GM12875 (cell line): ENCODE results near the gene PRSS23.

Experiments
- H3K4me3 ChIP-seq: one replicate; pipeline ENCODE4 v1.5.1; 2011; ENCODE audit warnings: low read depth, low read length, control low read depth
- TF ChIP-seq, protein P1 (sequence below): IDR thresholded peaks from 2 replicates; pipeline ENCODE4 v1.5.1; 2011; ENCODE audit warnings: low read depth, mild to moderate bottlenecking, control low read depth, inconsistent platforms, low read length, moderate library complexity, borderline replicate concordance; ENCODE audit not compliant: insufficient read depth

PRSS23 gene

GRCh38 chr11:86800076-86800959 lies at the start of gene PRSS23:
Gene PRSS23, plus strand, starts transcription at chr11:86800542. Its CDS starts 7,102 bp downstream, at chr11:86807644.
- H3K4me3 ChIP-seq, result no peak within 1 kb of the TSS
- TF ChIP-seq, protein P1, sequence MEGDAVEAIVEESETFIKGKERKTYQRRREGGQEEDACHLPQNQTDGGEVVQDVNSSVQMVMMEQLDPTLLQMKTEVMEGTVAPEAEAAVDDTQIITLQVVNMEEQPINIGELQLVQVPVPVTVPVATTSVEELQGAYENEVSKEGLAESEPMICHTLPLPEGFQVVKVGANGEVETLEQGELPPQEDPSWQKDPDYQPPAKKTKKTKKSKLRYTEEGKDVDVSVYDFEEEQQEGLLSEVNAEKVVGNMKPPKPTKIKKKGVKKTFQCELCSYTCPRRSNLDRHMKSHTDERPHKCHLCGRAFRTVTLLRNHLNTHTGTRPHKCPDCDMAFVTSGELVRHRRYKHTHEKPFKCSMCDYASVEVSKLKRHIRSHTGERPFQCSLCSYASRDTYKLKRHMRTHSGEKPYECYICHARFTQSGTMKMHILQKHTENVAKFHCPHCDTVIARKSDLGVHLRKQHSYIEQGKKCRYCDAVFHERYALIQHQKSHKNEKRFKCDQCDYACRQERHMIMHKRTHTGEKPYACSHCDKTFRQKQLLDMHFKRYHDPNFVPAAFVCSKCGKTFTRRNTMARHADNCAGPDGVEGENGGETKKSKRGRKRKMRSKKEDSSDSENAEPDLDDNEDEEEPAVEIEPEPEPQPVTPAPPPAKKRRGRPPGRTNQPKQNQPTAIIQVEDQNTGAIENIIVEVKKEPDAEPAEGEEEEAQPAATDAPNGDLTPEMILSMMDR, result no peak

DNA sequence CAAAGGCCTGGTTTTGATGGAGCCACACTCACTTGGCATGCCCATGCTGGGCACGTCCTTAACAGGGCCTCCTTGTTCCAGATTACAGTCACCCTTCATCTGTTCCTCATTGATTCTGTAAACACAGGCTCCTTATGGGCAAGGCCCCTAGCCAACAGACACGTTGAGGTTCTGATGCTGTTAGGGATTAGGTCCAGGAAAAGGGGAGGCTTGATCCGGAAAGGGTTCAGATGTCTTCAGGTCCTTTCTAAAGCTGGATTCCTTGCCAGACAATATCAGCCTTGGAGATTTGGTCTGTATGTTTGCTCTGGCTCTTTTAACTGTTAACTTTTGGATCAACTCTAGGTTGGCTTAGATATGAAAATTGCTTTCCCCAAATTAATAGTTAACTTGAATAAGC lies 46.9 kb upstream of the PRSS23 start:
- TF ChIP-seq, protein P1, result no peak
- H3K4me3 ChIP-seq, result no peak overlapping the region

DNA sequence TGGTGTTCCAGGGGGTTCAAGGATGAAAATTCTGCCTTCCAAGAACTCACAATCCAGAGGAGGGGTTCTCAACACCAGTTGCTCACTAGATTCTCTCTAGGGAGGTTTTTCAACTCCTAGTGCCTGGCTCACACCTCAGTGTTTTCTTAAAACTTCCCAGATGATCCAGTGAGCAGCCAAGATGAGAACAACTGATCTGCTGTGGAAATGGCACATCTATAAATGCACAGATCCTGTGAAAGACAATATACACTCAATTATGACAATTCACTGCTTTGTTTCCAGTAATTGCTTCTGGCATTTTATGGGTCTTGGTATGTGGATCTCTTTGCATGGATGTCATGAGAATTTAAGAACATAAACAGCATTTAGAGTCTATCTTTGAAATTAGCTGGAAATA lies 45.2 kb upstream of the PRSS23 start:
- TF ChIP-seq, protein P1, result no peak
- no peak overlapping the region for H3K4me3 ChIP-seq

DNA sequence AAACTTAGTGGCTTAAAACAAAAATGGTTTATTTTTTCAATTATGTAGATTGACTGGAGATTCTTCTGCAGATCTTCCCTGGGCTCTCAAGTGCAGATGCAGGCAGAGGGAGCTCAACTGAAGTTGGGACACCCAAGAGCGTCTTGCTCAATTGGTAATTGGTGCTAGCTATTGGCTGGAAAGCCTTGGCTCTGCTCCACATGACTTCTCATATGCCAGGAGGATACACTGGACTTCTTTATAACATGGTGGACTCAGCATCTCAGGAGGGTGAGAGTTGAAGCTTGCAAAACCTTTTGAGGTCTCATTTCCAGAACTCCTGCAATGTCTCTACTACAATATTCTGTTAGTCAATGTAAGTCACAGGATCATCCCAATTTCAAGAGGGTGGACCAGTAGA lies 42.2 kb upstream of the PRSS23 start:
- H3K4me3 ChIP-seq, result no peak overlapping the region
- TF ChIP-seq, protein P1, result no peak

DNA sequence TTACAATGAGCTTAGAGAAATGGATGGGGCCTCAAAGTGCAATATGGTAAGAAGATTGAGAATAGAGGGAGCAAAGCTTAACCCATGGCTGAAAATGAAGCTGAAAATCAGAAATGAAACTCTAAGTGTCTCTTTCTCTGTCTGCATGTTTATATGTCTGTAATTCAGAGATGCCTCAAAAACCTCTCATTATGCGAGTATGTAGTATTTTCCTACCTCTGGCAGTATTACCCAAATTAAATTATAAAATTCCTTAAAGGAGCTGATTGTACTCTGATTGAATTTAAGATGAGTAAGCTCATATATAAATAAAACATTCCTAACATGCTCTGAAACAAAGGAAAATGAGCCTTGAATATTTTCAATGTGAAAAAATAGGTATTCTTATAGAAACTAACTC lies 39.8 kb upstream of the PRSS23 start:
- H3K4me3 ChIP-seq, result no peak overlapping the region

DNA sequence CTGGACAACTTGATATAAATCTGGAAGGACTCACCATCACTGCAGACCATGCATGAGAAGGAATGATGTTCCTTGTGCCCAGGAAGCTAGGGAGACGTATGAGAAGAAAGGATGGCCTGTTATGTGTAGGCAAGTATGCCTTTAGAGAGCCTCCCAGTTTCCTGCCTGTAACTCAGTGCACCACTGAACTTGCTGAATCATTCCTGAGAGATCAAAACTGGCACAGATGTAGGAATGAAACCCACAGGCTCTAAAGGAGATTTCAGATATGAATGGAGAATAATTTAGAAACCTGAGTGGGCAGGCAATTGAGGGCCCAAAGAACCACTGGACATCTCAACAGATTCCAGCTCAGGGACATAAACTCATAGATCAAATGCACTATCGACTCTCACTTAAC lies 38.4 kb upstream of the PRSS23 start:
- H3K4me3 ChIP-seq, result no peak overlapping the region
- TF ChIP-seq, protein P1, result no peak

More for the DNA sequence above, 39.8 kb upstream of the PRSS23 start:
- TF ChIP-seq, protein P1, result no peak

GRCh38 chr11:86765203-86765602 lies 35.1 kb upstream of the PRSS23 start:
- H3K4me3 ChIP-seq, result no peak overlapping the region
- TF ChIP-seq, protein P1, result no peak
